ENCODE measurements around the gene OR2T33. TPM values are rescaled to one million over a fixed set of nuclear protein-coding genes. Genes with fewer than 3 reads are reported as not detected.
"Not testable (repeated sequence)": the region's sequence is repeated elsewhere in the genome, so short reads cannot be mapped to it uniquely, and the experiment has no call there.

Gene OR2T33
- total RNA-seq, 1 donor from 2014 or later = not detected

- no peak within 1 kb of the TSS for H3K27ac Mint-ChIP-seq (ENCODE audit: unreplicated experiment)
- H3K4me1 Mint-ChIP-seq (ENCODE audit: unreplicated experiment) = no peaks in the 10 kb centered on the region
- H3K4me3 Mint-ChIP-seq (ENCODE audit: unreplicated experiment) = no peak within 1 kb of the TSS
- no peak for DNase-seq (ENCODE audit: extremely low spot score, unreplicated experiment)
- TF ChIP-seq, protein P1, sequence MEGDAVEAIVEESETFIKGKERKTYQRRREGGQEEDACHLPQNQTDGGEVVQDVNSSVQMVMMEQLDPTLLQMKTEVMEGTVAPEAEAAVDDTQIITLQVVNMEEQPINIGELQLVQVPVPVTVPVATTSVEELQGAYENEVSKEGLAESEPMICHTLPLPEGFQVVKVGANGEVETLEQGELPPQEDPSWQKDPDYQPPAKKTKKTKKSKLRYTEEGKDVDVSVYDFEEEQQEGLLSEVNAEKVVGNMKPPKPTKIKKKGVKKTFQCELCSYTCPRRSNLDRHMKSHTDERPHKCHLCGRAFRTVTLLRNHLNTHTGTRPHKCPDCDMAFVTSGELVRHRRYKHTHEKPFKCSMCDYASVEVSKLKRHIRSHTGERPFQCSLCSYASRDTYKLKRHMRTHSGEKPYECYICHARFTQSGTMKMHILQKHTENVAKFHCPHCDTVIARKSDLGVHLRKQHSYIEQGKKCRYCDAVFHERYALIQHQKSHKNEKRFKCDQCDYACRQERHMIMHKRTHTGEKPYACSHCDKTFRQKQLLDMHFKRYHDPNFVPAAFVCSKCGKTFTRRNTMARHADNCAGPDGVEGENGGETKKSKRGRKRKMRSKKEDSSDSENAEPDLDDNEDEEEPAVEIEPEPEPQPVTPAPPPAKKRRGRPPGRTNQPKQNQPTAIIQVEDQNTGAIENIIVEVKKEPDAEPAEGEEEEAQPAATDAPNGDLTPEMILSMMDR (IDR thresholded peaks at IDR 0.05) = no peak
- peaks cover 39% of the 10 kb centered on the region for H3K9me3 Mint-ChIP-seq (ENCODE audit: unreplicated experiment)
- H3K36me3 Mint-ChIP-seq (ENCODE audit: unreplicated experiment) = peaks cover 2% of the 10 kb centered on the region
- no peaks in the 10 kb centered on the region for H3K27me3 Mint-ChIP-seq (ENCODE audit: unreplicated experiment)
Measured at GRCh38 chr1:248303324-248303723, 25.5 kb upstream of the OR2T33 start, which contains the start of gene OR2T12. Gene OR2T12 (minus strand): TSS chr1:248303424. CDS start chr1:248295578, 7,846 bp downstream.

- no peak overlapping the region for H3K4me3 Mint-ChIP-seq (ENCODE audit: unreplicated experiment)
- H3K27me3 Mint-ChIP-seq (ENCODE audit: unreplicated experiment) = no peaks in the 10 kb centered on the region
- DNase-seq (ENCODE audit: extremely low spot score, unreplicated experiment) = no peak
- no peaks in the 10 kb centered on the region for H3K4me1 Mint-ChIP-seq (ENCODE audit: unreplicated experiment)
- H3K9me3 Mint-ChIP-seq (ENCODE audit: unreplicated experiment) = peaks cover 42% of the 10 kb centered on the region
- TF ChIP-seq, protein P1 (IDR thresholded peaks at IDR 0.05) = no peak
- H3K27ac Mint-ChIP-seq (ENCODE audit: unreplicated experiment) = no peak overlapping the region
- H3K36me3 Mint-ChIP-seq (ENCODE audit: unreplicated experiment) = no peaks in the 10 kb centered on the region
Measured at GRCh38 chr1:248288391-248288790, 10.6 kb upstream of the OR2T33 start.

DNA sequence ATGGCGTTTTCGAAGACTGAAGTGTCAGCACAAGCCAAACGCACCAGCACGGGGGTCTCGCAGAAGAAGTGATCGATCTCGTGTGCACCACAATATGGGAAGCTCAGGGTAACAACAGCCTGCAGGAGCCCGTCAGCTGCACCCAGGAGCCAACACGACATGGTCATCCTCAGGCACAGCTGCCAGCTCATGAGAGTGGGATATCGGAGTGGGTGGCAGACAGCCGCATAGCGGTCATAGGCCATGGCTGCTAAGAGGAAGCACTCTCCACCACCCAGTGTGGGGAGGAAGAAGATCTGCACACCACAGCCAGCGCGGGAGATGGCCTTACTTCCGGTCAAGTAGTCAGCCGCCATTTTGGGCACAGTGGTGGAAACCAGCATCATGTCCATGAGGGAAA lies 4.6 kb downstream of the OR2T33 start:
- not testable (repeated sequence) for H3K27me3 Mint-ChIP-seq (ENCODE audit: unreplicated experiment); H3K4me3 Mint-ChIP-seq (ENCODE audit: unreplicated experiment); DNase-seq (ENCODE audit: extremely low spot score, unreplicated experiment); H3K4me1 Mint-ChIP-seq (ENCODE audit: unreplicated experiment); H3K36me3 Mint-ChIP-seq (ENCODE audit: unreplicated experiment); H3K27ac Mint-ChIP-seq (ENCODE audit: unreplicated experiment)
- peaks cover 23% of the 10 kb centered on the region for H3K9me3 Mint-ChIP-seq (ENCODE audit: unreplicated experiment)

- no peak overlapping the region for H3K4me3 Mint-ChIP-seq (ENCODE audit: unreplicated experiment)
- no peaks in the 10 kb centered on the region for H3K27me3 Mint-ChIP-seq (ENCODE audit: unreplicated experiment)
- H3K27ac Mint-ChIP-seq (ENCODE audit: unreplicated experiment) = no peak overlapping the region
- TF ChIP-seq, protein P1 (IDR thresholded peaks at IDR 0.05) = no peak
- no peaks in the 10 kb centered on the region for H3K36me3 Mint-ChIP-seq (ENCODE audit: unreplicated experiment)
- peaks cover 53% of the 10 kb centered on the region for H3K9me3 Mint-ChIP-seq (ENCODE audit: unreplicated experiment)
- no peaks in the 10 kb centered on the region for H3K4me1 Mint-ChIP-seq (ENCODE audit: unreplicated experiment)
- DNase-seq (ENCODE audit: extremely low spot score, unreplicated experiment) = no peak
Measured at GRCh38 chr1:248268178-248268577, 9.6 kb downstream of the OR2T33 start.

DNA sequence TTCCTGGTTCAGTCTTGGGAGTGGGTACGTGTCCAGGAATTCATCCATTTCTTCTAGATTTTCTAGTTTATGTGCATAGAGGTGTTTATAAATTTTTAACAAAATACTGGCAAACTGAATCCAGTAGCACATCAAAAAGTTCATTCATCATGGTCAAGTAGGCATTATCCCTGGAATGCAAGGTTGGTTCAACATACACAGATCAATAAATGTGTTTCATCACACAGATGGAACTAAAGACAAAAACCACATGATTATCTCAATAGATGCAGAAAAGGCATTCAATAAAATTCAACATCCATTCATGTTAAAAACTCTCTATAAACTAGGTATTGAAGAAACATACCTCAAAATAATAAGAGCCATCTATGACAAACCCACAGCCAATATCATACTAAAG lies 18.5 kb downstream of the OR2T33 start:
- DNase-seq (ENCODE audit: extremely low spot score, unreplicated experiment); H3K27ac Mint-ChIP-seq (ENCODE audit: unreplicated experiment); H3K4me3 Mint-ChIP-seq (ENCODE audit: unreplicated experiment); H3K4me1 Mint-ChIP-seq (ENCODE audit: unreplicated experiment); H3K27me3 Mint-ChIP-seq (ENCODE audit: unreplicated experiment); H3K36me3 Mint-ChIP-seq (ENCODE audit: unreplicated experiment): not testable (repeated sequence)
- peaks cover 37% of the 10 kb centered on the region for H3K9me3 Mint-ChIP-seq (ENCODE audit: unreplicated experiment)

GRCh38 chr1:248243204-248243603 lies 34.6 kb downstream of the OR2T33 start:
- TF ChIP-seq, protein P1 (IDR thresholded peaks at IDR 0.05) = peak; percentile 46
- Mint-ChIP-seq H3K9me3 (ENCODE audit: unreplicated experiment) (peaks cover 49% of the 10 kb centered on the region), H3K36me3 (ENCODE audit: unreplicated experiment) (no peaks in the 10 kb centered on the region), H3K27me3 (ENCODE audit: unreplicated experiment) (no peaks in the 10 kb centered on the region), H3K27ac (ENCODE audit: unreplicated experiment) (no peak overlapping the region), H3K4me3 (ENCODE audit: unreplicated experiment) (no peak overlapping the region), H3K4me1 (ENCODE audit: unreplicated experiment) (no peaks in the 10 kb centered on the region)
- no peak for DNase-seq (ENCODE audit: extremely low spot score, unreplicated experiment)
